Measurements from ENCODE around the gene MRPS12.

DNA sequence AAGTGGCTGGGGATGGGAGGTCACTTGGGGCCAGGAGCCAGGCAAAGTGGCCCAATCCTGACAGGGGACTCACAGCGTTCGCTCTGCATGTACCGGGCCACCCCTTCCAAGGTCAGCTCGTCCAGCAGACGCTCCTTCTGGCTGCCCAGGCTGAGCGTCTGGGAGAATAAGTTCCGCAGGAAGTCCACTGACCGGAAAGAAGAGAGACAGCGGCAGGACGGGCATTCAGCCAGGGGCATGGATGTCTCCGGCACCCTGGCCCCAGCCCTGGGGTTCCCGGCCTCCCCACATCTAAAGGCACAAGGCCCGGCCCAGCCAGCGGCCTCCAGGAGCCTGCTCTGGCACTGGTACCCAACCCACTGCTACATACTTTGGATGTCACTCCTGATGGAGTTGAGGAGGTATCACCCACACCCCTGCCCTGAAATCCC lies 37.4 kb upstream of the MRPS12 start:
- TF ChIP-seq POLR2A (IDR thresholded peaks at IDR 0.05) = no peak
- TF ChIP-seq, protein P1, sequence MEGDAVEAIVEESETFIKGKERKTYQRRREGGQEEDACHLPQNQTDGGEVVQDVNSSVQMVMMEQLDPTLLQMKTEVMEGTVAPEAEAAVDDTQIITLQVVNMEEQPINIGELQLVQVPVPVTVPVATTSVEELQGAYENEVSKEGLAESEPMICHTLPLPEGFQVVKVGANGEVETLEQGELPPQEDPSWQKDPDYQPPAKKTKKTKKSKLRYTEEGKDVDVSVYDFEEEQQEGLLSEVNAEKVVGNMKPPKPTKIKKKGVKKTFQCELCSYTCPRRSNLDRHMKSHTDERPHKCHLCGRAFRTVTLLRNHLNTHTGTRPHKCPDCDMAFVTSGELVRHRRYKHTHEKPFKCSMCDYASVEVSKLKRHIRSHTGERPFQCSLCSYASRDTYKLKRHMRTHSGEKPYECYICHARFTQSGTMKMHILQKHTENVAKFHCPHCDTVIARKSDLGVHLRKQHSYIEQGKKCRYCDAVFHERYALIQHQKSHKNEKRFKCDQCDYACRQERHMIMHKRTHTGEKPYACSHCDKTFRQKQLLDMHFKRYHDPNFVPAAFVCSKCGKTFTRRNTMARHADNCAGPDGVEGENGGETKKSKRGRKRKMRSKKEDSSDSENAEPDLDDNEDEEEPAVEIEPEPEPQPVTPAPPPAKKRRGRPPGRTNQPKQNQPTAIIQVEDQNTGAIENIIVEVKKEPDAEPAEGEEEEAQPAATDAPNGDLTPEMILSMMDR (IDR thresholded peaks at IDR 0.05) = no peak
